IMR-90 (cell line): ENCODE data around the gene TMEM239. TPM values are rescaled to one million over a fixed set of nuclear protein-coding genes. Genes with fewer than 3 reads are reported as not detected.
A peak's percentile ranks its signal among the peaks of the same experiment; 100 is the strongest.

Experiments
- ATAC-seq: fragments of 200-7000 bp; cut with Tn5 transposase; 2 replicates; pipeline ENCODE4 v1.9.1; 2020; ENCODE audit warnings: low read depth, mild to moderate bottlenecking, moderate library complexity
- BruUV-seq: library from RNA; stranded (reverse); fragments of 400-500 nt; replicated peaks from 2 replicates; lab custom pipeline; 2021; lab: Mats Ljungman, UMichigan
- CTCF ChIA-PET: fragments of 300-600 bp; formaldehyde crosslinking; extraction: SDS; loops from one replicate; lab custom pipeline; 2021; ENCODE audit warnings: antibody characterized with exemption; lab: Yijun Ruan, JAX
- POLR2A ChIA-PET: fragments of 300-600 bp; sonication (Branson Sonifier 250); formaldehyde crosslinking; loops from one replicate; lab custom pipeline; 2022; ENCODE audit warnings: antibody characterized with exemption; ENCODE audit not compliant: unreplicated experiment; lab: Charles Lee
- DNase-seq: peaks from one replicate; pipeline ENCODE4 v3.0.0; 2013
- H2AFZ ChIP-seq: replicated peaks from 2 replicates; pipeline ENCODE3; 2013; ENCODE audit warnings: low read length, mild to moderate bottlenecking; ENCODE audit not compliant: poor library complexity
- H2AK5ac ChIP-seq: 2 replicates; pipeline ENCODE4 v1.6.1; 2013; ENCODE audit warnings: low read depth, low read length, inconsistent platforms
- H2AK9ac ChIP-seq: replicated peaks from 2 replicates; pipeline ENCODE3; 2013; ENCODE audit warnings: mild to moderate bottlenecking, low read depth, low read length, moderate library complexity; ENCODE audit not compliant: poor library complexity
- H2BK120ac ChIP-seq: 2 replicates; pipeline ENCODE4 v1.6.1; 2013; ENCODE audit warnings: low read depth, low read length, inconsistent platforms
- H2BK15ac ChIP-seq: 3 replicates; pipeline ENCODE4 v1.6.1; 2013; ENCODE audit warnings: low read depth, low read length, inconsistent platforms
- H2BK20ac ChIP-seq: 2 replicates; pipeline ENCODE4 v1.6.1; 2013; ENCODE audit warnings: low read depth, mild to moderate bottlenecking, inconsistent platforms, low read length, moderate library complexity
- H2BK5ac ChIP-seq: 2 replicates; pipeline ENCODE4 v1.6.1; 2013; ENCODE audit warnings: mild to moderate bottlenecking, low read depth, low read length, inconsistent platforms; ENCODE audit not compliant: poor library complexity, severe bottlenecking
- H3K14ac ChIP-seq: replicated peaks from 2 replicates; pipeline ENCODE4 v1.6.1; 2013; ENCODE audit warnings: low read depth, low read length, inconsistent platforms
- H3K18ac ChIP-seq: 2 replicates; pipeline ENCODE4 v1.6.1; 2013; ENCODE audit warnings: low read depth, low read length, control low read depth
- H3K23ac ChIP-seq: 2 replicates; pipeline ENCODE4 v1.6.1; 2013; ENCODE audit warnings: low read depth, low read length, inconsistent platforms
- H3K27ac ChIP-seq: 2 replicates; pipeline ENCODE4 v1.5.1; 2013; ENCODE audit warnings: mild to moderate bottlenecking, control low read depth, low read length; ENCODE audit not compliant: insufficient read depth
- H3K27me3 ChIP-seq: 2 replicates; pipeline ENCODE4 v1.6.1; 2013; ENCODE audit warnings: low read length; ENCODE audit not compliant: control insufficient read depth, insufficient read depth
- H3K36me3 ChIP-seq: 2 replicates; pipeline ENCODE4 v1.6.1; 2013; ENCODE audit warnings: low read length, mixed read lengths; ENCODE audit not compliant: control insufficient read depth, insufficient read depth
- H3K4ac ChIP-seq: 2 replicates; pipeline ENCODE4 v1.6.1; 2013; ENCODE audit warnings: low read depth, low read length, inconsistent platforms
- H3K4me1 ChIP-seq: 2 replicates; pipeline ENCODE4 v1.6.1; 2013; ENCODE audit warnings: low read length, mixed read lengths; ENCODE audit not compliant: control insufficient read depth, insufficient read depth
- H3K4me2 ChIP-seq: 2 replicates; pipeline ENCODE4 v1.6.1; 2013; ENCODE audit warnings: low read depth, mild to moderate bottlenecking, control low read depth, low read length, moderate library complexity
- H3K4me3 ChIP-seq: 2 replicates; pipeline ENCODE4 v1.5.1; 2013; ENCODE audit warnings: low read depth, mild to moderate bottlenecking, control low read depth, low read length, moderate library complexity; ENCODE audit not compliant: insufficient read depth
- H3K56ac ChIP-seq: 2 replicates; pipeline ENCODE4 v1.6.1; 2013; ENCODE audit warnings: low read length, inconsistent platforms; ENCODE audit not compliant: insufficient read depth; ENCODE audit errors: extremely low read depth
- H3K79me1 ChIP-seq, 2 experiments: 2 replicates each; pipeline ENCODE4 v1.6.1; 2013; ENCODE audit warnings: low read length in 2 of 2, inconsistent platforms in 1 of 2, low read depth in 1 of 2
- H3K9ac ChIP-seq: 2 replicates; pipeline ENCODE4 v1.6.1; 2013; ENCODE audit warnings: low read depth, low read length, control low read depth
- H3K9me1 ChIP-seq: 2 replicates; pipeline ENCODE4 v1.6.1; 2013; ENCODE audit warnings: low read length, inconsistent platforms; ENCODE audit not compliant: insufficient read depth
- H3K9me3 ChIP-seq: 2 replicates; pipeline ENCODE4 v1.6.1; 2013; ENCODE audit warnings: low read length; ENCODE audit not compliant: control insufficient read depth, insufficient read depth
- H4K20me1 ChIP-seq: 2 replicates; pipeline ENCODE4 v1.6.1; 2013; ENCODE audit warnings: low read length, inconsistent platforms; ENCODE audit not compliant: insufficient read depth
- H4K5ac ChIP-seq: 2 replicates; pipeline ENCODE4 v1.6.1; 2013; ENCODE audit warnings: mild to moderate bottlenecking, low read depth, low read length, control low read depth
- H4K8ac ChIP-seq, 2 experiments: 2 replicates each; pipeline ENCODE4 v1.6.1; 2013; ENCODE audit warnings: low read depth in 2 of 2, low read length in 2 of 2, control low read depth in 1 of 2, inconsistent platforms in 1 of 2
- H4K91ac ChIP-seq: 2 replicates; pipeline ENCODE4 v1.6.1; 2013; ENCODE audit warnings: low read depth, low read length, inconsistent platforms; ENCODE audit not compliant: insufficient read depth
- CEBPB ChIP-seq: IDR thresholded peaks from 2 replicates; pipeline ENCODE4 v1.6.1; 2012; ENCODE audit warnings: low read depth, low read length, improper control_type of control experiment
- CHD1 ChIP-seq: IDR thresholded peaks from 2 replicates; pipeline ENCODE4 v1.6.1; 2012; ENCODE audit warnings: low read depth, low read length, improper control_type of control experiment
- MAFK ChIP-seq: IDR thresholded peaks from 2 replicates; pipeline ENCODE4 v1.6.1; 2012; ENCODE audit warnings: low read depth, low read length, improper control_type of control experiment
- MXI1 ChIP-seq: IDR thresholded peaks from 2 replicates; pipeline ENCODE4 v1.6.1; 2012; ENCODE audit warnings: low read depth, mild to moderate bottlenecking, low read length, moderate library complexity, borderline replicate concordance
- RCOR1 ChIP-seq: IDR thresholded peaks from 2 replicates; pipeline ENCODE4 v1.6.1; 2012; ENCODE audit warnings: mild to moderate bottlenecking, low read length, improper control_type of control experiment; ENCODE audit not compliant: insufficient replicate concordance
- SMC3 ChIP-seq: fragments of 150-350 bp; IDR thresholded peaks from 2 replicates; pipeline ENCODE4 v1.6.1; 2016; ENCODE audit warnings: low read depth, mild to moderate bottlenecking, antibody characterized with exemption, low read length, moderate library complexity
- WGBS, 2 experiments: methylation state at CpG; one replicate each; pipeline versions ENCODE4 v1.1.5 to v1.1.7; 2013; ENCODE audit warnings: missing lambda C conversion rate in 2 of 2; ENCODE audit not compliant: insufficient read length in 1 of 2; ENCODE audit errors: extremely low coverage in 2 of 2; 5-methylcytosine and 5-hydroxymethylcytosine counted together
- dilution Hi-C: fragments of 300-500 bp; cut with HindIII; formaldehyde crosslinking; loops from one replicate; pipeline ENCODE4 v1.14.3; 2018; ENCODE audit warnings: low sequenced_read_pairs; ENCODE audit not compliant: unreplicated experiment
- in situ Hi-C: fragments of 300-500 bp; cut with MboI; formaldehyde crosslinking; loops from 3 replicates; pipeline ENCODE4 v1.14.3; 2019; ENCODE audit warnings: low sequenced_read_pairs, inconsistent platforms, mixed read lengths
- intact Hi-C: fragments of 100-400 bp; cut with micrococcal nuclease; formaldehyde crosslinking; loops from 2 replicates; pipeline ENCODE4 v1.10.0; 2022
- polyA plus RNA-seq, 3 experiments: library from polyadenylated mRNA; depleted of rRNA; stranded (reverse); fragments of >200 nt; gene quantifications; 2 replicates each; pipeline ENCODE4 v1.2.3, GENCODE V29; 2012; ENCODE audit warnings: low replicate concordance in 1 of 3
- total RNA-seq: library from RNA; depleted of rRNA; stranded (reverse); fragments of >200 nt; gene quantifications from 2 replicates; pipeline ENCODE4 v1.2.3, GENCODE V29; 2012

The TMEM239 gene
- total and polyA plus RNA-seq, 2 of the 4 experiments (the other 2 are of a cell fraction) = 0.32 TPM; not detected in 1

DNA sequence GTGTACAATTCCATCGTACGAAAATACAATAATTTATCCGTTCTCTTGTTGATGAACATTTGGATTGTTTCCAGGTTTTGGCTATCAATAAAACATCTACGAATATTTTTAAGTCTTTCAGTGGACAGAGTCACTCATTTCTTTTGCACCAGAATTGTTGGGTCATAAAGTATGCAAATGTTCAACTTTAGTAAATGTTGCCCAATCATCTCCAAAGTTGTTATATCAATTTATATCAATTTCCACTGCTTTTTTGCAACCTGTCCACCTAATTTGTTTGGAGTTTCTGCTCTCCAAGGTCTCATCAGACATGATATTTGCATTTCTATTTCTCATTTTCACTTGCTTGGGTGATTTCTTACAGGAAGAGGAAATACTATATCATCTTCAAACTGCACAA lies 10.5 kb downstream of the TMEM239 start:
- BruUV-seq = no TSS peak
- Histone ChIP-seq H4K8ac (no peak overlapping the region), H3K4ac (no peak overlapping the region), H2BK15ac (no peak overlapping the region), H2AK5ac (no peak overlapping the region), H2AFZ (no peak overlapping the region), H3K56ac (no peak overlapping the region), H3K18ac (no peak overlapping the region), H4K5ac (no peak overlapping the region), H3K27ac (no peak overlapping the region), H3K4me2 (no peak overlapping the region), H2AK9ac (no peak overlapping the region), H2BK120ac (no peak overlapping the region), H3K4me3 (no peak overlapping the region), H3K23ac (no peak overlapping the region), H4K91ac (no peak overlapping the region), H3K14ac (no peak overlapping the region), H3K36me3 (no peaks in the 10 kb centered on the region), H3K4me1 (peaks cover 6% of the 10 kb centered on the region; the same call in 1 of the 2 replicates), H3K79me1 (no peaks in the 10 kb centered on the region), H2BK20ac (no peak overlapping the region), H2BK5ac (no peak overlapping the region), H4K20me1 (no peaks in the 10 kb centered on the region), H3K9ac (no peak overlapping the region), H3K9me3 (no peaks in the 10 kb centered on the region), H3K27me3 (no peaks in the 10 kb centered on the region; the same call in 1 of the 2 replicates), H3K9me1 (no peaks in the 10 kb centered on the region; the same call in 1 of the 2 replicates)
- intact Hi-C loops = no loop called here
- no CpG with 5 or more reads among the region's 4 CpGs for WGBS, 2 experiments
- POLR2A ChIA-PET = no interaction called here
- TF ChIP-seq CHD1 (no peak), SMC3 (no peak), MXI1 (no peak), RCOR1 (no peak), CEBPB (0 out of 2 replicates have a peak, but pooled peaks have one; percentile 20), MAFK (no peak)
- ATAC-seq = no peak
- dilution Hi-C loops = no loop called here
- CTCF ChIA-PET = interaction anchor here (0.7 kb wide), 1 partner anchor 185 kb away, joined by 4 read pairs; no protein-coding TSS in a partner anchor
- in situ Hi-C loops = loop anchor here (25.0 kb wide), 1 partner anchor 314 kb away; the partner anchor contains the start of gene ZNF343
- no peak for DNase-seq
